Epidermal melanocyte (primary cell): ENCODE results near the gene SV2C.

Experiments
- DNase-seq: peaks from one replicate; pipeline ENCODE4 v3.0.0; 2011; ENCODE audit warnings: low spot score; ENCODE audit not compliant: insufficient read length

SV2C gene

DNA sequence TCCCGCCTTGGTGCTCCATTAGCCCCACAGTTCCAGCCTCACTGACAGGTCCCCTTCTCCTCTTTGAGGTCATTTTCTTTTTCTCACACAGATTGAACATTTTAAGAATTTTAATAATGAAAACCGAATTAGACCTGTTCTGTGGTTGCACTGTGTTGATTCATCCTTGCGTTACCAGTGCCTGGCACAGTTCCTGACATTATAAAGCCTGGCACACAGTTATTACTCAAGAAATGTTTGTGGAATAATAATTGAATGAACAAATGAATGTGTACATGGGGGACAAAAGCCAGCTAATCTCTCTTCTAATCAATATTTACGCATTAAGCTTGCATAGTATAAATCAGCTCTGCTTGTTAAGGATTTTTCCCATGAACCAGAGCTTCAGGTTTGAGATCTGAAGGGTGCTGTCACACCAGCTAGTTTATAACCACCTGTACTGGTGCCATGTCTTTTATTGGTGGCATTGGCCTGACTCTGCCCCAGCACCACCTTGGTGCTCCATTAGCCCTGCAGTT lies 80.0 kb downstream of the SV2C start:
- no peak for DNase-seq

DNA sequence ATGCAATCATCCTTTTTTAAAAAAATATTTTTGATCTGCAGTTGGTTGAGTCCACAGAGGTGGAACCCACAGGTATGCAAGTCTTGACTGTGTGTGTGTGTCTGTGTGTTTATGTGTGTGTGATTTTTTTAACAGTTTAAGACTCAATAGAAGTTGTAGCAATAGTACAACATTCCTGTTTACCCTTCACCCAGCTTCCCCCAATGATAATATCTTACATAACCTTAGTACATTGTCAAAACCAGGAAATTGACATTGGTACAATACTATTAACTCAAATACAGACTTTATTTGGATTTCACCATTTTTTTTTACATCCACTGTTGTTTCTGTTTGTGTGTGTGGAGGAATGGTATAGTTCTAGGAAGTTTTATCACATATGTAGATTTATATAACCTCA lies 81.8 kb downstream of the SV2C start:
- no peak for DNase-seq

DNA sequence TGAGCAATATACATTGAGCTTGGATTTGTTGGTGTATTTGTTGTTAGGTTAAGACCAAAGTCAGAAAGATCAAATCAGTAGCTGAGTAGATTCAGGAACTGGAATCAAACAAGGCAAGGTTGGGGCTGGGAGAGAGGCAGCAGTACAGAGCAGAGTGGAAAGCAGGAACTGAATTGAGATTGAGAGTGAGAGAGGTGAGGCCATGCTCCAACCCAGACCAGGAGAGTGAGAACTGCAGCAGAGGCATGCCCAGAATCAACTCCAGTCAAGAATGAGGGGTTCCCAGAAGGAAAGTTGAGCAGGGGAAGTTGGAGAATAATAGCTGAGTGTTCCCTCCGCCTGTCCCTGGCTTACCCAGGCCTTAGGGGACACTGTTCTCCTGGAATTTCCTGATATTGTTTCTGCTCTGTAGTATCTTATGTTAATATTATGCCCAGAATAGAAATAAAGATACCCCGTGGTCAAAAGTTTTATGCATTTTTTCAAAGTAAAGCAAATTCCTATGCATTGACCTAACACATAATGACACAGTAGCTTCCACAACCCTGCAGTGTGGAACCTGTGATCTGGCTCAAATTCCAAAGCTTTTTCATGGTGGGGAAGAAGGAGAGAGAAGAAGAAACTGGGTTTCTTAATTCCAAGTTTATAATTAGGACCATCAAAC lies 82.7 kb downstream of the SV2C start:
- DNase-seq = no peak

DNA sequence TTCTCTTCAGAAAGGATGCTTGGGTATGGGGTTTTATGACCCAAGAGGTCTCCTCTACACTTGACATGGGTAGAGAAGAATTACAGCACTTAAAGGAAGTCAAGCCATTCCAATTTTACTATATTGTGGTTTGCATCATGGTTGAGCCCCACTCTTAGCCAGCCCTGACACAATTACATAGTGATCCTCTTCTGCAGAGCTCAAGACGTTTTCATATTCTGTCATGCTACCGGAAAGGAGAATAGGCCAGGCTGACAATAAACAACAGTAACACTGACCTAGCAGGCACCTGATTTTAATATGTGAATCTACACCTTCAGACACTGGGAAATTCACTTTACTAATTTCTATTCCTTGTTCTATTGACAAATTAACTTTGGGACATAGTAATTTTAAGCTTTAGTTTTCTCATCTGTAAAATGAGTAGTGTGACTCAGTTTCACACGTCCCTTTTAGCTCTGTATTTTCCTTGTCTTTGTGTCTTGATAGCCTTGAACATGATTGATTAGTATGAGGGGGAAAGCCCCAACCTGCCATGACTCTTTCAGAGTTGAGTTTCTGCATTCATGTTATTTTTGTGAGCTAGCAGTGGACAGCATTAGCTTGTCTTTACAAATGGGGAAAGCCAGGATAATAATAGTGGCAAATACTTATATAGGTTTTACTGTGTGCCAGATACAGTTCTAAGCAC lies 83.8 kb downstream of the SV2C start:
- no peak for DNase-seq

DNA sequence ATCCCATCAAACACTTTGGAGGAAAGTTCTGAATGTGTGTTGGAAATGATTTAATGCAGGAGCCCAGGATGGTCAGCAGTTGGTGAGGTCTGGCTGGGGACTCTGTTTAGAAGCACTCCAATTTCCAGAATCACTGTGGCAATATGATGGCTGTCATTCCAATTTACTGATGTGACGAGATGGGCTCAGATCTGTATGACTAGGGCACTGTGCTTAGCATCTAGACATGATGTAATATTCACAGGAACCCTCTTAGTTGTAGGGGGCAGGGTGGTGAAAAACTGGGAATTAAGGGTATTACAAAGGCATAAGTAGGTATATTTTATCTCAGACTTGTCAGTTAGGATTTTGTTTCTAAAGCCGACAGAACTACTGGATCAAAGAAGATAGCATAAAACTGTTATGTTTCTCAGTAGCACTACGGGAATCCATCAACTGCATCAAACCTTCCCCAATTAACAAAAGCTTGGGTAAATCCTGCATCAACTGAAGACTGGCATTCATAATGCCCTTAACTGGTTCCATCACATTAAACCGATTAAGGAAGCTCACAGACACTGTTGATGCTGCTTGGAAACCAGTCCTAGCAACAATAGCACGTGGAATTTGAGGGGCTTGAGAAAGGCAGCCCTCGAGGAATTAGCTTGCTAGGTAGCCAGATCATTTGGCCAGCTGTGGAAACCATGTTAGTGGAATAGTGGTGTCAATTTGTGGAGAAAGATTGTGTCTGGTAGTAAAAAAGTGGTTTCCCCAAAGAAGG lies 86.1 kb downstream of the SV2C start:
- no peak for DNase-seq

DNA sequence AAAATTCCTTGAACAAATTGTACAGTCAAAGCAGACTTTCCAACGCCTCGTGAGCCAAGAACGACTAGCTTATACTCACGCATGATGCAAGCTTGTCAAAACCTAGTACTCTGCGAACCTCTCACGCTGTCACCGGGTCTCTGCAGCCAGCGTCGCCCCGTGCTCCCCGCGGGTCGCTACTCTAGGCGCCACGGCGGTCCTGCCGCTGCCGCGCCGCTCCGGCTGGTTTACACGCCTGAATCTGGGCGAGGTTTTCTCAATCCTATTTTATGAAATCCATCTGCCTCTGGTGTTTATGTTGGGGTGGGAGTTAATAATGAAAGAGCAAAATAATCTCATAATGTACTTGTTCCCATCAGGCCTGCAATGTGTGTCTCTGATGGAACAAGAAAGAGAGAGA lies 90.9 kb downstream of the SV2C start:
- DNase-seq = no peak

DNA sequence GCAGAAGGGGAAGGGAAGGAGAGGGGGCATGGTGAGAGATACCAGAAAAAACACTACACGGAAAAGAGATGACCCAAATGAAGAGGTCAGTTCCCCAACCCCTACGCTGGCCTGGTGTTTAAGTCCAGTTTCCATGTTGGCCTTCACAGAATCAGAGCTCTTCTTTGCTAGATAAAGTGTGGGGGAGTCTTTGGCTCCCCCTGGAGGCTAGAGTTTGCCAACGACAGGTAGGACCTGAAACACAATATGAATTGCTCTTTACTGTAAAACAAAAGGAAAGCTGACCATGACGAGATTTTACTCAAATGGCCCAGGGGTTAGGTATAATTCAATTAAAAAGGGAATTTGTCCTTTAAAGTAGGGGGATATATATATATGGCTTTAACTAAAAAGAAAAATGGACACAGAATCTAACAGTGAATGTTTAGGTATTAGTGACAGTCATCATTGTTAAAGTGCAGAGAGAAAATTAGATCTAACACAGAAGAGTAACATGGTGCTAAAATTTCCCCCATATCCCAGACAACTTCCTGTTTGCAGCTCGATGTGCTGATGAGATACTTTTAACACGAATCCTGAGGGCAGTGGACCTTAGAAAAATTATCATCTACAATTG lies 92.0 kb downstream of the SV2C start:
- peak; percentile 57 for DNase-seq

DNA sequence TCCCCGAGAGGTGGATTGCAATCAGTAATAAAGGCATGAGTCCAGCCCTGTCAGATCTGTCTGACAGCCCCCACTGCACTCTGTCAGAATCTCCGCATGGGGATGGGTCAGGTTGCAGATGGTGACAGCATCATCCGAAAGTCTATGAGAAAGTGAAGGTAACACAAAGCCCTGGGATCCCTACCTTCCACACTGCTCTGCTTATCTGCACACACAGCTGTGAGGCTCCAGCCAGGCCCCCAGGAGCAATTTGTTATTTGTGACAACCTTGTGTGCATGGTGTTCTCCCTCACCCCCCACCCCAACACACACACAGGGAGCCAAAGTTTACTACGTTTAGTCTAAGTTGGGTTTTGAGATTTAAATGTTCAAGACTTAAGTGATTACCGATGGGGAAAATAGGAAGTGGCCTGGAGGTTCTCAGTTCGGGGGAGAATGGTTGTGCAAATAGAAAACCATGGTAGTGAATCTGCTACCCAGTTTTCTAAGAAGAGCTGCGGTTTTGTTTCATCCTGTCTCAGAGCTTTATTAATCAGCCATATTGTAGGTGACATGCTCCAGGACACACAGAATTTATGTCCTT lies 92.7 kb downstream of the SV2C start:
- no peak for DNase-seq

DNA sequence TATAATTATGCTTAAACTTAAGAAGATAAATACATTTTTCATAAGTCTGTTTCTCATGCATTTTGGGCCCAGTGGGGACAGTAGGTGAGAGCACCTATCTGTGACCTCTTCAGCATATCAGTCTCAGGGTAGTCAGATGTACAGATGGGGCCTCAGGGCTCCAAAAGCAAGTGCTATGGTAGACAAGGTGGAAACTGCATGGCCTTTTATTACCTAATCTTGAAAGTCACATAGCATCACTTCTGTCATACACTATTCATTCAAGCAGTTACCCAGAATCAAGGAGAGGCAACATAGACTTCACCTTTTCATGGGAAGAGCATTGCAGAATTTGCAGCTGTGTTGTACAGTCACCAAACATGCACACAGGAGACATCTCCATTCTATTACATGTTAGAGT lies 94.8 kb downstream of the SV2C start:
- no peak for DNase-seq

DNA sequence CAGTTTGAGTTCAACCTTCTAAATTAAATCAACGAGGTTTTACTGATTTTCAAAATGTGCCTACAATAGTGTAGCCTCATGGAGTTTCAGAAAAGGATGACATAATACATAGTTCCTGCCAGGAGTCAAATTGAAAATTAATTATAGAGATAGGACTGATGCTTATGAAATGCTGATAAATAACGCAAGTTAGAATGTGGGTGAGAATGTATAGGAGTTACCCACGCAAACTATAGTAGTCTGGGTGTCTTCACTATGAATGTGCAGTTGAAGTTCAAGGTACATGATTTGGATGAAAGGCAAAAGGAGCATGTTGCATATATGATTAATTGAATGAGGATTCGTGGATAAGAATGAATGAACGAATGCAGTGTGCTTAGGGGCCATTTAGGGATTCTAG lies 95.7 kb downstream of the SV2C start:
- no peak for DNase-seq

DNA sequence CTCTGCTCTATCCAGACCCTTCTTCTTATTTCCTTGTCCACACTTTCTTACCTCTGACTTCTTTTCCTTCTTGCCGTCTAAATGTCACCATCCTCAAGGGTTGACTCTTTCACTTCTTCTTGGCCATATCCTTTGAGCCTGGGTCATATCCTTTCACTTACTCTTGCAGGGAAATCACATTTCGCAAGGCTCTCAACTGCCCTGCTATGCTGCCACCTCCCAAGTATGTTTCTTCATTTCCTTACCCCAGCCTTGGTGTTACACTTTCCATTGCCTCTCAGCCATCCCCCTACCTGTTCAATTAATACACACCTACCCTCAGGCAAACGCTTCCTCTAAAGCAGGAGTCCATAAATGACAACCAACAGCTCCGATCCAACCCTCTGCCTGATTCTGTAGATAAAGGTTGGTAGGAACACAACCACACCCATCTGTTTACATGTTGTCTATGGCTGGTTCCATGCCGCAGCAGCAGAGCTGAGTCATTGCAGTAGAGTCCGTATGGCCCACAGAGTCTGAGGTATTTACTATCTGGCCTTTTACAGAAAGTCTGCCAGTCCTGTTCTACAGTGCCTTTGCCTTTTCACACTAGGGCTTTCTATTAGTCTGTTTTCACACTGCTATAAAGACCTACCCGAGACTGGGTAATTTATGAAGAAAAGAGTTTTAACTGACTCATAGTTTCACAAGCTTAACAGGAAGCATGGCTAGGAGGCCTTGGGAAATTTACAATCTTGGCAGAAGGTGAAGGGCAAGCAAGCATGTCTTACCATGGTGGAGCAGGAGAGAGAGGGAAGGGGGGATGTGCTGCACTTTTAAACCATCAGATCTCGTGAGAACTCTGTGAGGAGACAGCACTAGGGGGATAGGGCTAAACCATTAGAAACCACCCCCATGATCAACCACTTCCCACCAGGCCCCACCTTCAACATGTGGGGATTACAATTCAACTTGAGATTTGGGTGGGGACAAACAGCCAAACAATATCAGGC lies 97.9 kb downstream of the SV2C start:
- no peak for DNase-seq

DNA sequence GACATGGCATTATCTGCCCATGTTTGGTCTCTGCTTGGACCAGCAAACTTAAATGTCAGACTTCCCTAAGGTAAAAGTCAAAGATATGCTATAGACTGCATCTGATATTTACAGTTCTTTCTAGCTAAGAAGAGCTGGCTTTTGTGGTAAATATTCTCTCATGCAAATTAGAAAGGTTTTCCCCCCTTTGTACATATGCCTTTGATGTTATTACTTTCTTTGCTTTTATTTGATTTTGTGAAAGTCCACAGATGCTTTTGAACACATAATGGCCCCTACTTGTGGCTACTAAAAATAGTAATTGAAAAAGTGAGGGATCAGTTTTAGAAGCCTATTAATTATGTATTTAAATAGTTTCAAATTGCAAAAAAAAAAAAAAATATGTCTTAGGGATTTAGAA lies 104.2 kb downstream of the SV2C start:
- DNase-seq = no peak

DNA sequence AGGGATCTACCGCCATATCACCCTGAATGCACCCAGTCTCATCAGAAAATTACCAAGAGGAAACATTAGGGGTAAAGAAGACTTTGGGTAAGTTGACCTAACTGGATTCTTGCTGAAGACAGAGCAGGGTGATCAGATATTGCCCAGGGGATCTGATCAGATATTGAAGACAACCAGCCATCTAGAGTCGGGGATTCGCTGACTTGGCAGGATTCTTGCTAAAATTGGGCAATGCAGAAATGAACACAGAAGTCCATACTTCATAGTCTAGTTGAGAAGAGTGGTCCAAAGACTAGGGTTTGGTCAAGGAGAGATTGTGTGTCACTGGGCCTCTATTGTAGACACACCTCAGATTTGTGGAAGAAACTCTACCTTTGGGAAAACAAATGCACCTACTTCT lies 107.2 kb downstream of the SV2C start:
- no peak for DNase-seq

DNA sequence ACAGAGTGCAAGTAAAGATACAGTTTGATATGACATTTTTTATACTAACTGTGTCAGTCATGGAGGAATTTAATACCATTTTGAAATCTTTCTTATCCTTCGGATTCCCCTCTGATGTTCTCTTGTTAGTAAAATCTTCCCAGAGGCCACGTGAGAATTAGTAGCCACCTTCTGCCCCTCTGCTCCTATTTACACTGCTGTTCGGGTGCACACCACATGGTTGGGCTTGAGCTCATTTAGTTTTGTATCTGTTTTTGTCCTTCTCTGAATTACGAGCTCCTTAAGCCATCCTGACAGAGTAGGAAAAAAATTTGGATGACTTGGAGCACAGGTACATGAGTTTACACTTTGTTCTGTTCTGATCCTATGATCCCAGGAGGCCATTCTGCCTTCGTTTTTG lies 109.7 kb downstream of the SV2C start:
- no peak for DNase-seq

DNA sequence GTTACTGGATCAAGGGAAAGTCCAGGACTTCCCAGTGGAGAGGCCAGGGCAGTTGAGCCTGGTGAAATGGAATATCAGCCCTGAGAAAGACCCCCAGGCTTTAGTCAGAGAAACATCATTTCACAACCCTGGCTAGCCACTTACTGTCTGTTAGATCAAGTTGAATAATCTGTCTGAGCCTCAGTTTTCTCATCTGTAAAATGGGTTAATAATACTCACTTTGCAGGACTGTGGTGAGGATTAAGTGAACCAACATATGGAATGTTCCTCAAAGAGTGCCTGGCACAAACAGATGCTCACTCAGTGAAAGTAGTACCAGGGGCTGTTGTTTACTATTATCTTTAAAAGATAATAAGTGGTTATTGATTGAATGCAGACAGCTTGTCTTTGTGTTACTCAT lies 110.5 kb downstream of the SV2C start:
- no peak for DNase-seq

DNA sequence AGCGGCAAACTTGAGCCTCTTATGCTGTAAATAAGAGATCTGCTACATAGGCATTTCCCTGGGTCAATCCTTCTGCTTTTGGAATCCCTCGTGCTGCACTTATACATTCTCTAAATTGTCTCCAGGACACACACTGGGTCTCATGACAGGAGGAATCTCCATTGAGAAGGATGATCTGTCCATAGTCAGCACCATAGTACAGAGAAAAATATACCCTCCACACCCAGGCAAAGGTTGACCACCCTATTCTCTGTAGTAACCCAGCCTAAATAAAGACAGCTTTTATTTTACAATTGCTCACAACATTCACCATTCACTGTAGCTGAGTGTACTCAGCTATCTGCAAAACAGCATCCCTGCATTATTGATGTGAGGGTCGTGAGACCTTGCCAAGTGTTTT lies 111.2 kb downstream of the SV2C start:
- no peak for DNase-seq

DNA sequence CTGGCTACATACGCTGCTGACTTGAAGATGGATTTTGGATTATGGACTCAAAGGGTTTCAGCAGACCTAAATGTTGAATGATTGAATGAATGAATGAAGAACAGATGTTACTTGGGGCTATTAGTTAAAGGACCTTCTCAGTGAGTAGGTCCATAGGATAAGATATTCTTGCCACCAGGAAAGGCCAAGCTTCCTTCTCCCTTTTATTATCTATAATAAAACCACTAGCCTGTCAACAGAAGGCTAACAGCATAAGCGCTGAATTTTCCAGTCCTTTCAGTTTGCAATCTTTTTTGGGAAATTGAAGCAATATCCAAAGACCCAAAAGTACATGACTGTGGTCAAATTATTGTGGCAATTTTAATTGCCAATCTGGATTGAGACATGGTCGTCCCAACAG lies 113.3 kb downstream of the SV2C start:
- DNase-seq = no peak

DNA sequence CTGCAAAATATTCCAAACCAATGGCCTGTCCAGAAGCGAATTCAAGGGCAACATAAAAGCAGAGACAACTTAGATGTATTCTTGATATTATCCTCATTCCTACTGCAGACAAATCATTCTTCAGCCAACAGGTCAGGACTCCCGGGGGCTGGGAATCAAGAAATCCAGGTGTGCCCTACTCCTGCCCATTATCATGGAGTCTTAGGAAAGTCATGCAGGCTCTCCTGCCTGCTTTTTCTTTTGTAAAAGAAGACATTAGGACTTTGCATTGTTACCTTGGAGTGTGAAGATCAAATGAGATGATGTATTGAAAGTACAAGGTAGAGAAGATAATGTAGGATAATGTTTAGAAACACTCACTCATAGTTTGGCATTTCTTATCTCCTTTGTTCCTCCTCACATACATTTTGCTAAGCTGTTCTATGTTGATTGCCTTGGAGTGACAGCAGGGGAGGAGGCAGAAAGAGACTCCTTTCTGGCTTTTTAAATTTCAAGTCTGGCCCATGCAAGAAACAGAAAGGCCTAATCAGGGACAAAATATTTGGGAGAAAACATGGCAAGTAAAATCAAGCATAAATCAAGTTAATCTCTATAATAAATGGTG lies 113.8 kb downstream of the SV2C start:
- DNase-seq = no peak

DNA sequence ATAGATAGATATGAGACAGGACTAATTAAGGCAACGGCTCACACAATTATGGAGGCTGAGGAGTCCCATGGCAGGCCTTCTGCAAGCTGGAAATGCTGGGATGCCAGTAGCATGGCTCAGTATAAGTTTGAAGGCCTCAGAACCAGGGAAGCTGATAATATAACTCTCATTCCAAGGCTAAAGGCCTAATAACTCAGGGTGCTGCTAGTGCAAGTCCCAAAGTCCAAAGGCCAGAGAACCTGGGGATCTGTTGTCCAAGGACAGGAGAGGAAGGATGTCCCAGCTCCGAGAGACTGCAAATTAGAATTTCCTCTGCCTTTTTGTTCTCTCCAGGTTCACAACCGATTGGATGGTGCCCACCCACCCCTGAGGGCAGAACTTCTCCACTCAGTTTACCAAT lies 114.5 kb downstream of the SV2C start:
- DNase-seq = no peak
